Measurements from ENCODE around the gene TTLL11. TPM values are rescaled to one million over a fixed set of nuclear protein-coding genes. Genes with fewer than 3 reads are reported as not detected.

Gene TTLL11
- total RNA-seq, 1 experiment from 2014 or later = 7.0 TPM

DNA sequence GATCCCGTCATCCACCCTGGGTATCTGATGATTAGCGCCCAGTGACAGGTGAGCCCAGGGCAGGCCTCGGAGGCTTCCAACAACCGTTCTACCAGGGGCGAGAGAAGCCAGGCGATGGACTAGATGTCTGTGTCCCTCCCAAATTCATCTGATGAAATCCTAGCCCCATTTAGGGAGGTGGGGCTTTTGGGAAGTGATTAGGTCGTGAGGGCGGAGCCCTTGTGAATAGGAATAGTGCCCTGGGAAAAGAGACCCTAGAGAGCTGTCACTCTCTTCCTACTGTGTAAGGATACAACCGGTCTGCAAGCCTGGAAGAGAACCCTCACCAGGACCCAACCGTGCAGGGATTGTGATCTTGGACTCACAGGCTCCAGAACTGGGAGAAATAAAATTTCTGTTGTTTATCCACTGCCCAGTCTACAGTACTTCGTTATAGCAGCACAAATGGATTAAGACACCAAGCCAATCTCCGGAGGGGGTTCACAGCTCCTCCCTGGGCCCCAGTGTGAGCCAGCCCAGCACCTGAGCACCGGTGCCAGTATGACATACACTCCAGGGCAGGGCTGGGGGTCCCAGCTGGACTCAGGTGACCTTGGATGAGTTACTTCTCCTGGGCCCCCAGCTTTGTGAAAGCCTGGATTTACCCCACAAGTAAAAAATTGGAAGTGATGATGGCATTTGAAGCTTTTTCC, 279.4 kb downstream of the TTLL11 start:
- POLR2A ChIA-PET (ENCODE audit: unreplicated experiment) = no interaction called here
- CTCF ChIA-PET = interaction anchor here (1.0 kb wide), 1 partner anchor 267 kb away, joined by 5 read pairs; no protein-coding TSS in a partner anchor
- intact Hi-C loops (cut with micrococcal nuclease) = no loop called here
- Histone ChIP-seq H4K20me1 (ENCODE audit: low read length) (no peaks in the 10 kb centered on the region), H3K4me3 (ENCODE audit: low read length) (no peak overlapping the region), H3K4me1 (ENCODE audit: insufficient read depth, low read length) (no peaks in the 10 kb centered on the region), H3K9ac (ENCODE audit: low read length) (no peak overlapping the region), H3K9me3 (ENCODE audit: low read length) (no peaks in the 10 kb centered on the region), H3K79me2 (ENCODE audit: low read length) (no peaks in the 10 kb centered on the region), H2AFZ (ENCODE audit: low read length) (no peak overlapping the region), H3K27me3 (ENCODE audit: low read length) (no peaks in the 10 kb centered on the region), H3K9me2 (replicated peaks; ENCODE audit: low read length) (no peaks in the 10 kb centered on the region), H3K4me2 (ENCODE audit: low read length) (no peak overlapping the region), H3K27ac (ENCODE audit: low read length) (no peak overlapping the region), H3K36me3 (ENCODE audit: low read depth, low read length) (no peaks in the 10 kb centered on the region), H3F3A (ENCODE audit: low read length, unreplicated experiment) (no peaks in the 10 kb centered on the region)
- ATAC-seq (no peak), DNase-seq (no peak)
- TF ChIP-seq EZH2 (IDR thresholded peaks at IDR 0.05; ENCODE audit: low read length, unreplicated experiment) (no peak), EZH2phosphoT487 (IDR thresholded peaks at IDR 0.05; ENCODE audit: borderline replicate concordance, low read length) (no peak)
- TF ChIP-seq, protein P1, sequence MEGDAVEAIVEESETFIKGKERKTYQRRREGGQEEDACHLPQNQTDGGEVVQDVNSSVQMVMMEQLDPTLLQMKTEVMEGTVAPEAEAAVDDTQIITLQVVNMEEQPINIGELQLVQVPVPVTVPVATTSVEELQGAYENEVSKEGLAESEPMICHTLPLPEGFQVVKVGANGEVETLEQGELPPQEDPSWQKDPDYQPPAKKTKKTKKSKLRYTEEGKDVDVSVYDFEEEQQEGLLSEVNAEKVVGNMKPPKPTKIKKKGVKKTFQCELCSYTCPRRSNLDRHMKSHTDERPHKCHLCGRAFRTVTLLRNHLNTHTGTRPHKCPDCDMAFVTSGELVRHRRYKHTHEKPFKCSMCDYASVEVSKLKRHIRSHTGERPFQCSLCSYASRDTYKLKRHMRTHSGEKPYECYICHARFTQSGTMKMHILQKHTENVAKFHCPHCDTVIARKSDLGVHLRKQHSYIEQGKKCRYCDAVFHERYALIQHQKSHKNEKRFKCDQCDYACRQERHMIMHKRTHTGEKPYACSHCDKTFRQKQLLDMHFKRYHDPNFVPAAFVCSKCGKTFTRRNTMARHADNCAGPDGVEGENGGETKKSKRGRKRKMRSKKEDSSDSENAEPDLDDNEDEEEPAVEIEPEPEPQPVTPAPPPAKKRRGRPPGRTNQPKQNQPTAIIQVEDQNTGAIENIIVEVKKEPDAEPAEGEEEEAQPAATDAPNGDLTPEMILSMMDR (conservative IDR thresholded peaks at IDR 0.05; ENCODE audit: low read depth, low read length) = no peak
- no TSS peak for BruUV-seq (replicated peaks)

DNA sequence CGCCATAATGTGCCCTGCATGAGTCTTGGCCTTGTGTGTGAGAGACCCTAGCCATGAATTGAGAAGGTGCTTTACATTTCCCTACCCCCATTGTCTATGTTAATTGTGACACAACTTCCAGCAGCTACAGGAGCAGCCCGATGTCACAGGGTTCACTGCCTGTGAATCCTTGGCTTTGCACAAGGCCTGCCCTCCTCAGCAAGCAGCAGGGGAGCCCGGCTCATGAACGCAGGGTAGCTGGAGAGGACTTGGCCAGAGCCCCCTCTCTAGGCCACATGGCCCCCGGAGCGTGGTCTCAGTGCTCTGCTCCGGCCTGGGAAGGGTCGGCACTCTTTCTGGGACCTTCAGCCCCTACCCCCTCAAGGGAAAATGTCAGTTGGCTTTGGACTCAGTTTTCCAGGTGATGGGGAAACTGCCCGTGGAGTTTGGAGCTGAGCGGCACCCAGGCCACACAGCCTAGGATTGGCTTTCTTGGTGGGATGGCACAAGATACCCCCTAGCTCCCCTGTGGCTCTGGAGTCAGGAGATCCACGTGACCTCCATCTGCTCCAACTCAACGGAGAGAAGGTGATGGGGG, 280.9 kb downstream of the TTLL11 start:
- H4K20me1 ChIP-seq (ENCODE audit: low read length) = no peaks in the 10 kb centered on the region
- H3K4me2 ChIP-seq (ENCODE audit: low read length) = no peak overlapping the region
- H3K9me2 ChIP-seq (replicated peaks; ENCODE audit: low read length) = no peaks in the 10 kb centered on the region
- ATAC-seq = no peak
- H3K9me3 ChIP-seq (ENCODE audit: low read length) = no peaks in the 10 kb centered on the region
- H3K4me3 ChIP-seq (ENCODE audit: low read length) = no peak overlapping the region
- DNase-seq = no peak
- H3K4me1 ChIP-seq (ENCODE audit: insufficient read depth, low read length) = no peaks in the 10 kb centered on the region
- H3K36me3 ChIP-seq (ENCODE audit: low read depth, low read length) = no peaks in the 10 kb centered on the region
- no peaks in the 10 kb centered on the region for H3F3A ChIP-seq (ENCODE audit: low read length, unreplicated experiment)
- intact Hi-C loops (cut with micrococcal nuclease) = no loop called here
- no TSS peak for BruUV-seq (replicated peaks)
- no peak overlapping the region for H3K27ac ChIP-seq (ENCODE audit: low read length)
- ChIA-PET POLR2A (ENCODE audit: unreplicated experiment) (no interaction called here), CTCF (no interaction called here)
- H2AFZ ChIP-seq (ENCODE audit: low read length) = no peak overlapping the region
- H3K27me3 ChIP-seq (ENCODE audit: low read length) = no peaks in the 10 kb centered on the region
- TF ChIP-seq, protein P1 (conservative IDR thresholded peaks at IDR 0.05; ENCODE audit: low read depth, low read length) = no peak
- no peaks in the 10 kb centered on the region for H3K79me2 ChIP-seq (ENCODE audit: low read length)
- no peak overlapping the region for H3K9ac ChIP-seq (ENCODE audit: low read length)

DNA sequence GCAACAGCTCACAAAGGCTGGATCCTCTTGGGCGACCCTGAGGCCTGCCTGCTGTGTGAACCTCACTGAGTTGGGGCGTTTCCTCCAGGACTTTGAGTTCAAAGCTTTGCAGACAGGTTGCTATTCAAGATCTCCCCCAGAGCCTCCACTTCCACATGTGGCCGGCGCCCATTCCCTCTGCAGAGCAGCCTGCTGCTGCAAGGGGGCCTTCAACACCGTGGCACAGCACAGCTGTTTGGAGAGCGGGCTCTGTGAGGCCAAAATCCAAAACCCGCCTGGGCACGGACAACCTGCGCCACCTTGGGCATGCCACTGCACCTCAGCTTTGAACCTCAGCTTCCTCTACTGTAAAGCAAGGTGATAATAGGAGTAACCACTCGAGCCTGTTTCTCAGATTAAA, 281.4 kb downstream of the TTLL11 start:
- H3K79me2 ChIP-seq (ENCODE audit: low read length) = no peaks in the 10 kb centered on the region
- H3K9ac ChIP-seq (ENCODE audit: low read length) = no peak overlapping the region
- no TSS peak for BruUV-seq (replicated peaks)
- no peaks in the 10 kb centered on the region for H3K27me3 ChIP-seq (ENCODE audit: low read length)
- H3K9me2 ChIP-seq (replicated peaks; ENCODE audit: low read length) = no peaks in the 10 kb centered on the region
- POLR2A ChIA-PET (ENCODE audit: unreplicated experiment) = no interaction called here
- no peak for ATAC-seq
- H3F3A ChIP-seq (ENCODE audit: low read length, unreplicated experiment) = no peaks in the 10 kb centered on the region
- no peak overlapping the region for H3K27ac ChIP-seq (ENCODE audit: low read length)
- H3K4me3 ChIP-seq (ENCODE audit: low read length) = no peak overlapping the region
- no peak overlapping the region for H2AFZ ChIP-seq (ENCODE audit: low read length)
- no peaks in the 10 kb centered on the region for H3K36me3 ChIP-seq (ENCODE audit: low read depth, low read length)
- H3K4me1 ChIP-seq (ENCODE audit: insufficient read depth, low read length) = no peaks in the 10 kb centered on the region
- no peaks in the 10 kb centered on the region for H3K9me3 ChIP-seq (ENCODE audit: low read length)
- H3K4me2 ChIP-seq (ENCODE audit: low read length) = no peak overlapping the region
- intact Hi-C loops (cut with micrococcal nuclease) = no loop called here
- no peak for DNase-seq
- no peaks in the 10 kb centered on the region for H4K20me1 ChIP-seq (ENCODE audit: low read length)
- TF ChIP-seq, protein P1 (conservative IDR thresholded peaks at IDR 0.05; ENCODE audit: low read depth, low read length) = no peak
- TF ChIP-seq EZH2 (IDR thresholded peaks at IDR 0.05; ENCODE audit: low read length, unreplicated experiment) (no peak), EZH2phosphoT487 (IDR thresholded peaks at IDR 0.05; ENCODE audit: borderline replicate concordance, low read length) (no peak)
- CTCF ChIA-PET = no interaction called here
